CD4-positive, alpha-beta memory T cell (primary cell): ENCODE data around the gene IPO8. TPM values are rescaled to one million over a fixed set of nuclear protein-coding genes. Genes with fewer than 3 reads are reported as not detected.
"Not testable (repeated sequence)": the region's sequence is repeated elsewhere in the genome, so short reads cannot be mapped to it uniquely, and the experiment has no call there.

Experiments
- CTCF ChIA-PET: fragments of 350-600 bp; sonication (Branson Sonifier 250); formaldehyde crosslinking; loops from one replicate; lab custom pipeline; 2021; ENCODE audit warnings: inconsistent platforms; ENCODE audit not compliant: partially characterized antibody; lab: Charles Lee
- POLR2A ChIA-PET: fragments of 350-600 bp; sonication (Branson Sonifier 250); formaldehyde crosslinking; loops from one replicate; lab custom pipeline; 2021; ENCODE audit not compliant: partially characterized antibody; lab: Charles Lee
- DNase-seq, 5 donors: peaks; one replicate each; pipeline versions ENCODE4 v3.0.0 to v3.0.0-alpha.2; 2020 to 2022; ENCODE audit warnings: mixed read lengths in 1 of 5
- H3K27ac ChIP-seq: one replicate; pipeline ENCODE4 v1.7.0; 2013; ENCODE audit warnings: low read depth, low read length
- H3K27me3 ChIP-seq: 2 replicates; pipeline ENCODE4 v1.7.0; 2013; ENCODE audit warnings: mild to moderate bottlenecking, low read length, moderate library complexity; ENCODE audit not compliant: insufficient read depth
- H3K36me3 ChIP-seq: 2 replicates; pipeline ENCODE4 v1.7.0; 2013; ENCODE audit warnings: mild to moderate bottlenecking, low read length, moderate library complexity; ENCODE audit not compliant: insufficient read depth
- H3K4me1 ChIP-seq: 2 replicates; pipeline ENCODE4 v1.7.0; 2013; ENCODE audit warnings: mild to moderate bottlenecking, low read length, moderate library complexity; ENCODE audit not compliant: insufficient read depth
- H3K4me3 ChIP-seq, 2 donors: one replicate each; pipeline ENCODE4 v1.7.0; 2013; ENCODE audit warnings: low read length in 2 of 2, mild to moderate bottlenecking in 1 of 2
- H3K9me3 ChIP-seq, 2 donors: one replicate each; pipeline ENCODE4 v1.7.0; 2013; ENCODE audit warnings: low read length in 2 of 2, control low read depth in 1 of 2; ENCODE audit not compliant: control insufficient read depth in 1 of 2
- H3K27ac Mint-ChIP-seq, 7 donors: one replicate each; pipeline ENCODE4 v1.8.0; 2020 to 2021; ENCODE audit warnings: mixed read lengths in 7 of 7, mild to moderate bottlenecking in 6 of 7, inconsistent platforms in 3 of 7, moderate library complexity in 3 of 7
- H3K27me3 Mint-ChIP-seq, 2 donors: one replicate each; pipeline ENCODE4 v1.8.0; 2020 to 2021; ENCODE audit warnings: mixed read lengths in 2 of 2
- H3K36me3 Mint-ChIP-seq, 2 donors: one replicate each; pipeline ENCODE4 v1.8.0; 2020 to 2021; ENCODE audit warnings: mixed read lengths in 2 of 2, inconsistent platforms in 1 of 2, mild to moderate bottlenecking in 1 of 2
- H3K4me1 Mint-ChIP-seq, 4 donors: one replicate each; pipeline ENCODE4 v1.8.0; 2020 to 2021; ENCODE audit warnings: mixed read lengths in 4 of 4, mild to moderate bottlenecking in 1 of 4
- H3K4me3 Mint-ChIP-seq, 8 donors: one replicate each; pipeline ENCODE4 v1.8.0; 2020 to 2021; ENCODE audit warnings: mixed read lengths in 8 of 8, mild to moderate bottlenecking in 7 of 8, moderate library complexity in 6 of 8, inconsistent platforms in 3 of 8
- H3K9me3 Mint-ChIP-seq, 8 donors: one replicate each; pipeline ENCODE4 v1.8.0; 2020 to 2021; ENCODE audit warnings: mixed read lengths in 8 of 8, mild to moderate bottlenecking in 5 of 8, inconsistent platforms in 3 of 8, moderate library complexity in 1 of 8
- intact Hi-C: fragments of 100-400 bp; cut with micrococcal nuclease; formaldehyde crosslinking; loops from one replicate; pipeline ENCODE4 v1.15.1; 2023
- polyA plus RNA-seq, 2 donors: library from polyadenylated mRNA; unstranded; fragments of 300-500 nt; fragmentation: Illumina TruSeq; gene quantifications; one replicate each; pipeline ENCODE4 v1.2.3, GENCODE V29; 2021
- total RNA-seq, 2 experiments: library from RNA; stranded (reverse); gene quantifications; one replicate each; pipeline ENCODE4 v1.2.3, GENCODE V29; 2021

The IPO8 gene
- total and polyA plus RNA-seq, 4 experiments from 2014 or later = 7.9 to 60.5 (median 32.4) TPM

GRCh38 chr12:30626847-30627246, 68.8 kb downstream of the IPO8 start:
- no peak for DNase-seq
- POLR2A ChIA-PET = no interaction called here
- Histone ChIP-seq H3K4me1 (no peaks in the 10 kb centered on the region), H3K36me3 (peaks cover 9% of the 10 kb centered on the region), H3K4me3 (no peak overlapping the region), H3K27me3 (no peaks in the 10 kb centered on the region), H3K27ac (no peak overlapping the region), H3K9me3 (no peaks in the 10 kb centered on the region)
- H3K27ac Mint-ChIP-seq = no peak overlapping the region
- H3K36me3 Mint-ChIP-seq = peaks cover 17 to 32% of the 10 kb centered on the region in 2 donors
- no peak overlapping the region for H3K4me3 Mint-ChIP-seq
- CTCF ChIA-PET = no interaction called here
- intact Hi-C loops = no loop called here
- peaks cover 0 to 2% (median 0%) of the 10 kb centered on the region in 4 donors for H3K4me1 Mint-ChIP-seq
- no peaks in the 10 kb centered on the region for H3K9me3 Mint-ChIP-seq
- H3K27me3 Mint-ChIP-seq = no peaks in the 10 kb centered on the region

- H3K36me3 ChIP-seq = no peaks in the 10 kb centered on the region
- Mint-ChIP-seq H3K4me1 (peaks cover 0 to 2% (median 0%) of the 10 kb centered on the region in 4 donors), H3K27ac (peak overlapping the region in 1 of 7 donors; percentile 12), H3K4me3 (no peak overlapping the region), H3K9me3 (no peaks in the 10 kb centered on the region), H3K27me3 (no peaks in the 10 kb centered on the region), H3K36me3 (peaks cover 0 to 7% of the 10 kb centered on the region in 2 donors)
- H3K27ac ChIP-seq = no peak overlapping the region
- no peak overlapping the region for H3K4me3 ChIP-seq
- no peaks in the 10 kb centered on the region for H3K9me3 ChIP-seq
- CTCF ChIA-PET = no interaction called here
- intact Hi-C loops = no loop called here
- POLR2A ChIA-PET = no interaction called here
- H3K4me1 ChIP-seq = no peaks in the 10 kb centered on the region
- no peak for DNase-seq
- no peaks in the 10 kb centered on the region for H3K27me3 ChIP-seq
These were observed 71.7 kb downstream of the IPO8 start for GRCh38 chr12:30624009-30624408.

- Histone ChIP-seq H3K9me3 (no peaks in the 10 kb centered on the region), H3K4me3 (no peak overlapping the region), H3K27ac (no peak overlapping the region), H3K4me1 (no peaks in the 10 kb centered on the region), H3K36me3 (no peaks in the 10 kb centered on the region), H3K27me3 (no peaks in the 10 kb centered on the region)
- no peaks in the 10 kb centered on the region for H3K9me3 Mint-ChIP-seq
- intact Hi-C loops = no loop called here
- POLR2A ChIA-PET = no interaction called here
- peaks cover 0 to 2% (median 0%) of the 10 kb centered on the region in 4 donors for H3K4me1 Mint-ChIP-seq
- H3K27ac Mint-ChIP-seq = no peak overlapping the region
- H3K27me3 Mint-ChIP-seq = no peaks in the 10 kb centered on the region
- no peak for DNase-seq
- no peaks in the 10 kb centered on the region for H3K36me3 Mint-ChIP-seq
- CTCF ChIA-PET = no interaction called here
- no peak overlapping the region for H3K4me3 Mint-ChIP-seq
These were observed 73.2 kb downstream of the IPO8 start for GRCh38 chr12:30622509-30622908.

- H3K27ac Mint-ChIP-seq, POLR2A ChIA-PET, DNase-seq: not testable (repeated sequence)
These were observed 73.9 kb downstream of the IPO8 start for GRCh38 chr12:30621663-30622241.

GRCh38 chr12:30617346-30618016, 78.2 kb downstream of the IPO8 start:
- ChIA-PET CTCF (interaction anchor here (1.1 kb wide), 1 partner anchor 230 kb away, joined by 3 read pairs; no protein-coding TSS in a partner anchor), POLR2A (no interaction called here)
- H3K27ac Mint-ChIP-seq = no peak overlapping the region

More at GRCh38 chr12:30621663-30622241, 73.9 kb downstream of the IPO8 start:
- H3K27ac ChIP-seq, H3K27me3 ChIP-seq, H3K4me1 Mint-ChIP-seq, H3K27me3 Mint-ChIP-seq, H3K4me1 ChIP-seq, H3K36me3 Mint-ChIP-seq, H3K9me3 Mint-ChIP-seq, H3K4me3 ChIP-seq, H3K36me3 ChIP-seq, intact Hi-C loops, H3K9me3 ChIP-seq: not testable (repeated sequence)
- CTCF ChIA-PET = interaction anchor here (1.0 kb wide), 1 partner anchor 8 kb away, joined by 3 read pairs; no protein-coding TSS in a partner anchor
- peak overlapping the region in 1 of 8 donors; percentile 20 for H3K4me3 Mint-ChIP-seq

GRCh38 chr12:30614031-30614430, 81.6 kb downstream of the IPO8 start:
- H3K27ac Mint-ChIP-seq = no peak overlapping the region
- no peak for DNase-seq
- no peaks in the 10 kb centered on the region for H3K36me3 Mint-ChIP-seq
- H3K27me3 Mint-ChIP-seq = peaks cover 0 to 2% of the 10 kb centered on the region in 2 donors
- Histone ChIP-seq H3K4me1 (no peaks in the 10 kb centered on the region), H3K27ac (no peak overlapping the region), H3K4me3 (no peak overlapping the region), H3K27me3 (no peaks in the 10 kb centered on the region), H3K36me3 (no peaks in the 10 kb centered on the region), H3K9me3 (no peaks in the 10 kb centered on the region)
- no peaks in the 10 kb centered on the region for H3K4me1 Mint-ChIP-seq
- ChIA-PET CTCF (no interaction called here), POLR2A (no interaction called here)
- no peak overlapping the region for H3K4me3 Mint-ChIP-seq
- H3K9me3 Mint-ChIP-seq = peaks cover 0 to 10% (median 5%) of the 10 kb centered on the region in 8 donors
- intact Hi-C loops = no loop called here

More at GRCh38 chr12:30617346-30618016, 78.2 kb downstream of the IPO8 start:
- no peak overlapping the region for H3K27ac ChIP-seq
- H3K36me3 ChIP-seq = no peaks in the 10 kb centered on the region
- no peaks in the 10 kb centered on the region for H3K9me3 Mint-ChIP-seq
- H3K4me3 Mint-ChIP-seq = no peak overlapping the region
- DNase-seq = no peak
- intact Hi-C loops = no loop called here
- no peaks in the 10 kb centered on the region for H3K27me3 ChIP-seq
- H3K9me3 ChIP-seq = no peaks in the 10 kb centered on the region
- no peaks in the 10 kb centered on the region for H3K36me3 Mint-ChIP-seq
- no peaks in the 10 kb centered on the region for H3K4me1 Mint-ChIP-seq
- H3K4me1 ChIP-seq = no peaks in the 10 kb centered on the region
- no peaks in the 10 kb centered on the region for H3K27me3 Mint-ChIP-seq
- H3K4me3 ChIP-seq = no peak overlapping the region

GRCh38 chr12:30613119-30613830, 82.4 kb downstream of the IPO8 start:
- no peaks in the 10 kb centered on the region for H3K9me3 ChIP-seq
- no peaks in the 10 kb centered on the region for H3K27me3 ChIP-seq
- intact Hi-C loops = no loop called here
- H3K9me3 Mint-ChIP-seq = peaks cover 3 to 17% (median 8%) of the 10 kb centered on the region in 8 donors
- peaks cover 0 to 2% of the 10 kb centered on the region in 2 donors for H3K27me3 Mint-ChIP-seq
- H3K4me1 ChIP-seq = no peaks in the 10 kb centered on the region
- ChIA-PET CTCF (no interaction called here), POLR2A (no interaction called here)
- no peaks in the 10 kb centered on the region for H3K4me1 Mint-ChIP-seq
- H3K4me3 ChIP-seq = no peak overlapping the region
- no peak overlapping the region for H3K4me3 Mint-ChIP-seq
- no peak overlapping the region for H3K27ac Mint-ChIP-seq
- no peak overlapping the region for H3K27ac ChIP-seq
- no peaks in the 10 kb centered on the region for H3K36me3 ChIP-seq
- DNase-seq = no peak
- peaks cover 0 to 3% of the 10 kb centered on the region in 2 donors for H3K36me3 Mint-ChIP-seq
